Measurements from ENCODE around the gene PTPRA. TPM values are rescaled to one million over a fixed set of nuclear protein-coding genes. Genes with fewer than 3 reads are reported as not detected.
A peak's percentile ranks its signal among the peaks of the same experiment; 100 is the strongest.

PTPRA gene
- total RNA-seq, 1 donor from 2014 or later: 50.1 TPM

- H3K27me3 ChIP-seq (ENCODE audit: insufficient read depth, low read length): no peaks in the 10 kb centered on the region
- no peak overlapping the region for H3K9ac ChIP-seq (ENCODE audit: low read length)
- no peak overlapping the region for H3K27ac ChIP-seq (ENCODE audit: low read depth, low read length)
- Mint-ChIP-seq H3K9me3 (ENCODE audit: unreplicated experiment) (no peaks in the 10 kb centered on the region), H3K27me3 (ENCODE audit: low read depth, unreplicated experiment) (no peaks in the 10 kb centered on the region), H3K4me1 (ENCODE audit: low read depth, unreplicated experiment) (peaks cover 2% of the 10 kb centered on the region), H3K4me3 (ENCODE audit: unreplicated experiment) (no peak overlapping the region), H3K36me3 (ENCODE audit: low read depth, unreplicated experiment) (peaks cover 27% of the 10 kb centered on the region), H3K27ac (ENCODE audit: unreplicated experiment) (no peak overlapping the region)
- peaks cover 15% of the 10 kb centered on the region for H3K36me3 ChIP-seq (ENCODE audit: insufficient read depth, low read length)
- no peak overlapping the region for H2AFZ ChIP-seq (ENCODE audit: low read depth, low read length)
- DNase-seq (ENCODE audit: low read depth): no peak
- TF ChIP-seq CTCF (IDR thresholded peaks at IDR 0.05; ENCODE audit: insufficient read depth, low read depth, low read length) (no peak), EZH2 (IDR thresholded peaks at IDR 0.05; ENCODE audit: insufficient read depth, low read length) (no peak)
- H3K9me3 ChIP-seq (ENCODE audit: insufficient read depth, low read depth, low read length): no peaks in the 10 kb centered on the region
- H4K20me1 ChIP-seq (ENCODE audit: insufficient read depth, low read length): no peaks in the 10 kb centered on the region
- no peak for FAIRE-seq
- no peak overlapping the region for H3K4me2 ChIP-seq (ENCODE audit: low read length)
- peaks cover 7% of the 10 kb centered on the region for H3K4me1 ChIP-seq (ENCODE audit: insufficient read depth, low read length)
- no peaks in the 10 kb centered on the region for H3K79me2 ChIP-seq (ENCODE audit: insufficient read depth, low read length)
- no peak overlapping the region for H3K4me3 ChIP-seq (ENCODE audit: insufficient read depth, low read depth, low read length)
These were observed 166.8 kb downstream of the PTPRA start for GRCh38 chr20:3040086-3040485.

GRCh38 chr20:3041854-3042409 is 168.7 kb downstream of the PTPRA start:
- Mint-ChIP-seq H3K4me1 (ENCODE audit: low read depth, unreplicated experiment) (peaks cover 8% of the 10 kb centered on the region), H3K36me3 (ENCODE audit: low read depth, unreplicated experiment) (peaks cover 22% of the 10 kb centered on the region), H3K27ac (ENCODE audit: unreplicated experiment) (peak overlapping the region; percentile 26), H3K27me3 (ENCODE audit: low read depth, unreplicated experiment) (no peaks in the 10 kb centered on the region), H3K9me3 (ENCODE audit: unreplicated experiment) (no peaks in the 10 kb centered on the region), H3K4me3 (ENCODE audit: unreplicated experiment) (no peak overlapping the region)
- H3K36me3 ChIP-seq (ENCODE audit: insufficient read depth, low read length): peaks cover 7% of the 10 kb centered on the region
- no peaks in the 10 kb centered on the region for H4K20me1 ChIP-seq (ENCODE audit: insufficient read depth, low read length)
- H3K27ac ChIP-seq (ENCODE audit: low read depth, low read length): no peak overlapping the region
- no peak for DNase-seq (ENCODE audit: low read depth)
- TF ChIP-seq EZH2 (IDR thresholded peaks at IDR 0.05; ENCODE audit: insufficient read depth, low read length) (no peak), CTCF (IDR thresholded peaks at IDR 0.05; ENCODE audit: insufficient read depth, low read depth, low read length) (no peak)
- H3K27me3 ChIP-seq (ENCODE audit: insufficient read depth, low read length): no peaks in the 10 kb centered on the region
- H3K4me3 ChIP-seq (ENCODE audit: insufficient read depth, low read depth, low read length): no peak overlapping the region
- H2AFZ ChIP-seq (ENCODE audit: low read depth, low read length): no peak overlapping the region
- no peak overlapping the region for H3K9ac ChIP-seq (ENCODE audit: low read length)
- peaks cover 13% of the 10 kb centered on the region for H3K4me1 ChIP-seq (ENCODE audit: insufficient read depth, low read length)
- FAIRE-seq: no peak
- peak overlapping the region; percentile 71 for H3K4me2 ChIP-seq (ENCODE audit: low read length)
- peaks cover 4% of the 10 kb centered on the region for H3K79me2 ChIP-seq (ENCODE audit: insufficient read depth, low read length)
- H3K9me3 ChIP-seq (ENCODE audit: insufficient read depth, low read depth, low read length): no peaks in the 10 kb centered on the region

GRCh38 chr20:3042625-3043024 is 169.3 kb downstream of the PTPRA start:
- Mint-ChIP-seq H3K27me3 (ENCODE audit: low read depth, unreplicated experiment) (no peaks in the 10 kb centered on the region), H3K27ac (ENCODE audit: unreplicated experiment) (no peak overlapping the region), H3K9me3 (ENCODE audit: unreplicated experiment) (no peaks in the 10 kb centered on the region), H3K4me3 (ENCODE audit: unreplicated experiment) (no peak overlapping the region), H3K4me1 (ENCODE audit: low read depth, unreplicated experiment) (peaks cover 8% of the 10 kb centered on the region), H3K36me3 (ENCODE audit: low read depth, unreplicated experiment) (peaks cover 22% of the 10 kb centered on the region)
- Histone ChIP-seq H3K36me3 (ENCODE audit: insufficient read depth, low read length) (peaks cover 4% of the 10 kb centered on the region), H3K79me2 (ENCODE audit: insufficient read depth, low read length) (peaks cover 9% of the 10 kb centered on the region), H3K4me1 (ENCODE audit: insufficient read depth, low read length) (peaks cover 15% of the 10 kb centered on the region), H3K4me2 (ENCODE audit: low read length) (no peak overlapping the region), H3K9ac (ENCODE audit: low read length) (no peak overlapping the region), H3K27ac (ENCODE audit: low read depth, low read length) (no peak overlapping the region), H3K27me3 (ENCODE audit: insufficient read depth, low read length) (no peaks in the 10 kb centered on the region), H2AFZ (ENCODE audit: low read depth, low read length) (no peak overlapping the region), H3K4me3 (ENCODE audit: insufficient read depth, low read depth, low read length) (no peak overlapping the region), H4K20me1 (ENCODE audit: insufficient read depth, low read length) (peaks cover 3% of the 10 kb centered on the region), H3K9me3 (ENCODE audit: insufficient read depth, low read depth, low read length) (no peaks in the 10 kb centered on the region)
- TF ChIP-seq CTCF (IDR thresholded peaks at IDR 0.05; ENCODE audit: insufficient read depth, low read depth, low read length) (no peak), EZH2 (IDR thresholded peaks at IDR 0.05; ENCODE audit: insufficient read depth, low read length) (no peak)
- no peak for DNase-seq (ENCODE audit: low read depth)
- FAIRE-seq: no peak

Measured in astrocyte (in vitro differentiated cells and primary cell).